Measurements from ENCODE around the gene SLC7A6. TPM values are rescaled to one million over a fixed set of nuclear protein-coding genes. Genes with fewer than 3 reads are reported as not detected.

The SLC7A6 gene
- polyA plus RNA-seq, 1 donor = 8.3 TPM

- DNase-seq = no peak
These were observed 84.5 kb downstream of the SLC7A6 start for GRCh38 chr16:68348639-68349445.

- no peak for DNase-seq
These were observed 85.6 kb downstream of the SLC7A6 start for GRCh38 chr16:68349838-68350410.

GRCh38 chr16:68350813-68351350 lies 86.6 kb downstream of the SLC7A6 start:
- no peak for DNase-seq

Other genes starting within 250 kb of the SLC7A6 start
- not detected for gene DPEP2NB, start 248.6 kb upstream of the SLC7A6 start, polyA plus RNA-seq (ENCODE audit: insufficient read length)
- gene DDX28, start 241.3 kb upstream of the SLC7A6 start, polyA plus RNA-seq (ENCODE audit: insufficient read length) = 4.9 TPM
- 8.7 TPM for gene DUS2, start 241.2 kb upstream of the SLC7A6 start, polyA plus RNA-seq (ENCODE audit: insufficient read length)
- gene NFATC3, start 179.2 kb upstream of the SLC7A6 start, polyA plus RNA-seq (ENCODE audit: insufficient read length) = 30.2 TPM
- gene ESRP2, start 28.4 kb upstream of the SLC7A6 start, polyA plus RNA-seq (ENCODE audit: insufficient read length) = 0.88 TPM
- gene PLA2G15, start 19.2 kb upstream of the SLC7A6 start, polyA plus RNA-seq (ENCODE audit: insufficient read length) = 36.7 TPM
- 16.4 TPM for gene SLC7A6OS, start 46.4 kb downstream of the SLC7A6 start, polyA plus RNA-seq (ENCODE audit: insufficient read length)
- 51.8 TPM for gene PRMT7, start 46.5 kb downstream of the SLC7A6 start, polyA plus RNA-seq (ENCODE audit: insufficient read length)
- gene SMPD3, start 184.0 kb downstream of the SLC7A6 start, polyA plus RNA-seq (ENCODE audit: insufficient read length) = 0.68 TPM